ENCODE measurements around the gene CFAP61.

- TF ChIP-seq YY1 (IDR thresholded peaks at IDR 0.05; ENCODE audit: low read depth) = no peak
- TF ChIP-seq, protein P1, sequence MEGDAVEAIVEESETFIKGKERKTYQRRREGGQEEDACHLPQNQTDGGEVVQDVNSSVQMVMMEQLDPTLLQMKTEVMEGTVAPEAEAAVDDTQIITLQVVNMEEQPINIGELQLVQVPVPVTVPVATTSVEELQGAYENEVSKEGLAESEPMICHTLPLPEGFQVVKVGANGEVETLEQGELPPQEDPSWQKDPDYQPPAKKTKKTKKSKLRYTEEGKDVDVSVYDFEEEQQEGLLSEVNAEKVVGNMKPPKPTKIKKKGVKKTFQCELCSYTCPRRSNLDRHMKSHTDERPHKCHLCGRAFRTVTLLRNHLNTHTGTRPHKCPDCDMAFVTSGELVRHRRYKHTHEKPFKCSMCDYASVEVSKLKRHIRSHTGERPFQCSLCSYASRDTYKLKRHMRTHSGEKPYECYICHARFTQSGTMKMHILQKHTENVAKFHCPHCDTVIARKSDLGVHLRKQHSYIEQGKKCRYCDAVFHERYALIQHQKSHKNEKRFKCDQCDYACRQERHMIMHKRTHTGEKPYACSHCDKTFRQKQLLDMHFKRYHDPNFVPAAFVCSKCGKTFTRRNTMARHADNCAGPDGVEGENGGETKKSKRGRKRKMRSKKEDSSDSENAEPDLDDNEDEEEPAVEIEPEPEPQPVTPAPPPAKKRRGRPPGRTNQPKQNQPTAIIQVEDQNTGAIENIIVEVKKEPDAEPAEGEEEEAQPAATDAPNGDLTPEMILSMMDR (IDR thresholded peaks at IDR 0.05) = no peak
- TF ChIP-seq IRF3 (IDR thresholded peaks at IDR 0.05; ENCODE audit: low read depth, low read length) = no peak
These were observed 176.0 kb downstream of the CFAP61 start for GRCh38 chr20:20228351-20228750.
